ENCODE measurements around the gene MPPED1.

The MPPED1 gene

GRCh38 chr22:43408009-43408408 lies 3.8 kb upstream of the MPPED1 start:
- Histone ChIP-seq H3K27ac (ENCODE audit: low read depth, low read length) (no peak overlapping the region), H3K9ac (ENCODE audit: low read length) (no peak overlapping the region), H3K4me3 (ENCODE audit: insufficient read depth, low read length, poor library complexity, severe bottlenecking) (no peak overlapping the region)

GRCh38 chr22:43409046-43409445 lies 2.8 kb upstream of the MPPED1 start:
- no peaks in the 10 kb centered on the region for H4K20me1 ChIP-seq (ENCODE audit: low read depth, low read length)
- H3K27me3 ChIP-seq (ENCODE audit: low read length): no peaks in the 10 kb centered on the region
- no peaks in the 10 kb centered on the region for H3K9me2 ChIP-seq (replicated peaks; ENCODE audit: insufficient read depth, low read length)
- no peaks in the 10 kb centered on the region for H3K36me3 ChIP-seq (ENCODE audit: low read length)
- no peak overlapping the region for H3K4me2 ChIP-seq (ENCODE audit: low read depth, low read length, poor library complexity, severe bottlenecking)
- no peaks in the 10 kb centered on the region for H3K79me2 ChIP-seq (ENCODE audit: insufficient read depth, low read length)
- TF ChIP-seq CTCF (IDR thresholded peaks at IDR 0.05; ENCODE audit: insufficient read depth, low read length, poor library complexity, severe bottlenecking) (no peak), EZH2phosphoT487 (conservative IDR thresholded peaks at IDR 0.05; ENCODE audit: low read length) (no peak)
- no peak overlapping the region for H3K4me3 ChIP-seq (ENCODE audit: insufficient read depth, low read length, poor library complexity, severe bottlenecking)
- no peaks in the 10 kb centered on the region for H3F3A ChIP-seq (ENCODE audit: insufficient read depth)
- H3K27ac ChIP-seq (ENCODE audit: low read depth, low read length): no peak overlapping the region
- no peaks in the 10 kb centered on the region for H3K9me3 ChIP-seq (ENCODE audit: insufficient read depth, low read length)
- H2AFZ ChIP-seq (ENCODE audit: low read depth, low read length, severe bottlenecking): no peak overlapping the region
- H3K9ac ChIP-seq (ENCODE audit: low read length): no peak overlapping the region

More at GRCh38 chr22:43408009-43408408, 3.8 kb upstream of the MPPED1 start:
- Histone ChIP-seq H3K36me3 (ENCODE audit: low read length) (no peaks in the 10 kb centered on the region), H2AFZ (ENCODE audit: low read depth, low read length, severe bottlenecking) (no peak overlapping the region), H4K20me1 (ENCODE audit: low read depth, low read length) (no peaks in the 10 kb centered on the region), H3K9me2 (replicated peaks; ENCODE audit: insufficient read depth, low read length) (no peaks in the 10 kb centered on the region), H3K4me2 (ENCODE audit: low read depth, low read length, poor library complexity, severe bottlenecking) (no peak overlapping the region), H3F3A (ENCODE audit: insufficient read depth) (no peaks in the 10 kb centered on the region), H3K79me2 (ENCODE audit: insufficient read depth, low read length) (no peaks in the 10 kb centered on the region), H3K9me3 (ENCODE audit: insufficient read depth, low read length) (no peaks in the 10 kb centered on the region), H3K27me3 (ENCODE audit: low read length) (no peaks in the 10 kb centered on the region)
- TF ChIP-seq CTCF (IDR thresholded peaks at IDR 0.05; ENCODE audit: insufficient read depth, low read length, poor library complexity, severe bottlenecking) (no peak), EZH2phosphoT487 (conservative IDR thresholded peaks at IDR 0.05; ENCODE audit: low read length) (no peak)

GRCh38 chr22:43409800-43410199 lies 2.0 kb upstream of the MPPED1 start:
- H3K79me2 ChIP-seq (ENCODE audit: insufficient read depth, low read length): no peaks in the 10 kb centered on the region
- H3K9me3 ChIP-seq (ENCODE audit: insufficient read depth, low read length): no peaks in the 10 kb centered on the region
- no peak overlapping the region for H3K9ac ChIP-seq (ENCODE audit: low read length)
- no peaks in the 10 kb centered on the region for H3K9me2 ChIP-seq (replicated peaks; ENCODE audit: insufficient read depth, low read length)
- H4K20me1 ChIP-seq (ENCODE audit: low read depth, low read length): no peaks in the 10 kb centered on the region
- no peaks in the 10 kb centered on the region for H3K27me3 ChIP-seq (ENCODE audit: low read length)
- no peaks in the 10 kb centered on the region for H3F3A ChIP-seq (ENCODE audit: insufficient read depth)
- no peak overlapping the region for H2AFZ ChIP-seq (ENCODE audit: low read depth, low read length, severe bottlenecking)
- H3K4me3 ChIP-seq (ENCODE audit: insufficient read depth, low read length, poor library complexity, severe bottlenecking): no peak overlapping the region
- H3K4me2 ChIP-seq (ENCODE audit: low read depth, low read length, poor library complexity, severe bottlenecking): no peak overlapping the region
- no peak overlapping the region for H3K27ac ChIP-seq (ENCODE audit: low read depth, low read length)
- TF ChIP-seq EZH2phosphoT487 (conservative IDR thresholded peaks at IDR 0.05; ENCODE audit: low read length) (no peak), CTCF (IDR thresholded peaks at IDR 0.05; ENCODE audit: insufficient read depth, low read length, poor library complexity, severe bottlenecking) (no peak)
- H3K36me3 ChIP-seq (ENCODE audit: low read length): no peaks in the 10 kb centered on the region

Data from SU-DHL-6 (cell line).